GM18520 (cell line): ENCODE results near the gene LRIG2.
"Not testable (repeated sequence)": the region's sequence is repeated elsewhere in the genome, so short reads cannot be mapped to it uniquely, and the experiment has no call there.

Experiments used
- ATAC-seq: cut with Tn5 transposase; IDR thresholded peaks from one replicate; pipeline ENCODE4 v1.9.1; 2021; ENCODE audit not compliant: unreplicated experiment

Gene LRIG2

GRCh38 chr1:113124366-113124765 is 51.4 kb downstream of the LRIG2 start:
- no peak for ATAC-seq

- ATAC-seq: no peak
These were observed 52.5 kb downstream of the LRIG2 start for GRCh38 chr1:113125517-113125916.

GRCh38 chr1:113126207-113126606 is 53.2 kb downstream of the LRIG2 start:
- ATAC-seq: no peak

- ATAC-seq: no peak
These were observed 55.1 kb downstream of the LRIG2 start for GRCh38 chr1:113128116-113128515.

- no peak for ATAC-seq
These were observed 56.7 kb downstream of the LRIG2 start for GRCh38 chr1:113129529-113130185.

- no peak for ATAC-seq
These were observed 60.0 kb downstream of the LRIG2 start for GRCh38 chr1:113133038-113133437.

- ATAC-seq: no peak
These were observed 60.8 kb downstream of the LRIG2 start for GRCh38 chr1:113133759-113134158.

GRCh38 chr1:113135460-113135859 is 62.5 kb downstream of the LRIG2 start:
- no peak for ATAC-seq

- ATAC-seq: no peak
These were observed 63.5 kb downstream of the LRIG2 start for GRCh38 chr1:113136476-113136875.

- no peak for ATAC-seq
These were observed 64.6 kb downstream of the LRIG2 start for GRCh38 chr1:113137563-113137962.

GRCh38 chr1:113138778-113139177 is 65.8 kb downstream of the LRIG2 start:
- ATAC-seq: no peak

GRCh38 chr1:113140176-113140575 is 67.2 kb downstream of the LRIG2 start:
- no peak for ATAC-seq

GRCh38 chr1:113140588-113141446 is 67.8 kb downstream of the LRIG2 start:
- ATAC-seq: peak; percentile 65

GRCh38 chr1:113141650-113142473 is 68.9 kb downstream of the LRIG2 start:
- ATAC-seq: no peak

GRCh38 chr1:113142791-113143190 is 69.8 kb downstream of the LRIG2 start:
- ATAC-seq: no peak

GRCh38 chr1:113146242-113147072 is 73.5 kb downstream of the LRIG2 start:
- no peak for ATAC-seq

- ATAC-seq: no peak
These were observed 74.2 kb downstream of the LRIG2 start for GRCh38 chr1:113147073-113147625.

- ATAC-seq: no peak
These were observed 74.8 kb downstream of the LRIG2 start for GRCh38 chr1:113147826-113148225.

- not testable (repeated sequence) for ATAC-seq
These were observed 77.5 kb downstream of the LRIG2 start for GRCh38 chr1:113150494-113150893.

- ATAC-seq: no peak
These were observed 80.3 kb downstream of the LRIG2 start for GRCh38 chr1:113153116-113153803.
